ENCODE data around the gene MDGA2.

GRCh38 chr14:47277703-47278102 lies 397.7 kb downstream of the MDGA2 start:
- TF ChIP-seq YY1 (IDR thresholded peaks at IDR 0.05; ENCODE audit: low read depth) = no peak
- no peak for TF ChIP-seq REST (IDR thresholded peaks at IDR 0.05; ENCODE audit: low read depth)
- TF ChIP-seq CREB1 (IDR thresholded peaks at IDR 0.05; ENCODE audit: low read depth) = no peak
- TF ChIP-seq, protein P1, sequence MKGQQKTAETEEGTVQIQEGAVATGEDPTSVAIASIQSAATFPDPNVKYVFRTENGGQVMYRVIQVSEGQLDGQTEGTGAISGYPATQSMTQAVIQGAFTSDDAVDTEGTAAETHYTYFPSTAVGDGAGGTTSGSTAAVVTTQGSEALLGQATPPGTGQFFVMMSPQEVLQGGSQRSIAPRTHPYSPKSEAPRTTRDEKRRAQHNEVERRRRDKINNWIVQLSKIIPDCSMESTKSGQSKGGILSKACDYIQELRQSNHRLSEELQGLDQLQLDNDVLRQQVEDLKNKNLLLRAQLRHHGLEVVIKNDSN (IDR thresholded peaks at IDR 0.05) = no peak
- TF ChIP-seq EP300 (IDR thresholded peaks at IDR 0.05; ENCODE audit: borderline replicate concordance) = no peak
- no peak for TF ChIP-seq CEBPB (IDR thresholded peaks at IDR 0.05)
- TF ChIP-seq, protein P2, sequence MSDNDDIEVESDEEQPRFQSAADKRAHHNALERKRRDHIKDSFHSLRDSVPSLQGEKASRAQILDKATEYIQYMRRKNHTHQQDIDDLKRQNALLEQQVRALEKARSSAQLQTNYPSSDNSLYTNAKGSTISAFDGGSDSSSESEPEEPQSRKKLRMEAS (IDR thresholded peaks at IDR 0.05) = no peak
- TF ChIP-seq TCF12 (IDR thresholded peaks at IDR 0.05; ENCODE audit: low read depth) = no peak
- TF ChIP-seq TAF1 (IDR thresholded peaks at IDR 0.05; ENCODE audit: low read depth) = no peak
